ENCODE measurements around the gene EXOC6B. TPM values are rescaled to one million over a fixed set of nuclear protein-coding genes. Genes with fewer than 3 reads are reported as not detected.

EXOC6B gene
- total RNA-seq, 4 donors from 2014 or later, result 14.6 to 49.6 (median 19.3) TPM

- intact Hi-C loops (cut with DNase I; ENCODE audit: low total_unique reads) (no loop called here), in situ Hi-C loops (cut with MboI; ENCODE audit: low sequenced_read_pairs in 4 of 4) (no loop called here)
- TF ChIP-seq CTCF (IDR thresholded peaks at IDR 0.05 in 4 of 5, conservative IDR thresholded peaks at IDR 0.05 in 1 of 5) (no peak), POLR2A (IDR thresholded peaks at IDR 0.05) (no peak)
- Histone ChIP-seq H3K36me3 (no peaks in the 10 kb centered on the region), H3K27me3 (no peaks in the 10 kb centered on the region), H3K4me3 (no peak overlapping the region), H3K9me3 (no peaks in the 10 kb centered on the region), H3K27ac (no peak overlapping the region), H3K4me1 (no peaks in the 10 kb centered on the region)
- ATAC-seq, result no peak
- no peak for DNase-seq
Observed at GRCh38 chr2:72191441-72191840, 634.4 kb downstream of the EXOC6B start.

GRCh38 chr2:72185206-72185605 is 640.6 kb downstream of the EXOC6B start:
- Histone ChIP-seq H3K36me3 (no peaks in the 10 kb centered on the region), H3K9me3 (no peaks in the 10 kb centered on the region), H3K4me3 (no peak overlapping the region), H3K27me3 (no peaks in the 10 kb centered on the region), H3K4me1 (peaks cover 0 to 4% of the 10 kb centered on the region in 2 donors), H3K27ac (no peak overlapping the region)
- intact Hi-C loops (cut with DNase I; ENCODE audit: low total_unique reads), result no loop called here
- no peak for DNase-seq
- TF ChIP-seq POLR2A (IDR thresholded peaks at IDR 0.05) (no peak), CTCF (IDR thresholded peaks at IDR 0.05 in 4 of 5, conservative IDR thresholded peaks at IDR 0.05 in 1 of 5) (no peak)
- in situ Hi-C loops (cut with MboI; ENCODE audit: low sequenced_read_pairs in 4 of 4), result no loop called here
- ATAC-seq, result no peak

- H3K27me3 ChIP-seq, result no peaks in the 10 kb centered on the region
- peaks cover 0 to 4% of the 10 kb centered on the region in 2 donors for H3K4me1 ChIP-seq
- H3K27ac ChIP-seq, result no peak overlapping the region
- peaks cover 0 to 4% of the 10 kb centered on the region in 2 donors for H3K36me3 ChIP-seq
- TF ChIP-seq CTCF (IDR thresholded peaks at IDR 0.05 in 4 of 5, conservative IDR thresholded peaks at IDR 0.05 in 1 of 5) (no peak), POLR2A (IDR thresholded peaks at IDR 0.05) (no peak)
- in situ Hi-C loops (cut with MboI; ENCODE audit: low sequenced_read_pairs in 4 of 4) (no loop called here), intact Hi-C loops (cut with DNase I; ENCODE audit: low total_unique reads) (no loop called here)
- ATAC-seq (no peak), DNase-seq (no peak)
- no peak overlapping the region for H3K4me3 ChIP-seq
- no peaks in the 10 kb centered on the region for H3K9me3 ChIP-seq
Observed at GRCh38 chr2:72183466-72183865, 642.4 kb downstream of the EXOC6B start.

GRCh38 chr2:72183016-72183415 is 642.8 kb downstream of the EXOC6B start:
- in situ Hi-C loops (cut with MboI; ENCODE audit: low sequenced_read_pairs in 4 of 4) (no loop called here), intact Hi-C loops (cut with DNase I; ENCODE audit: low total_unique reads) (no loop called here)
- Histone ChIP-seq H3K27me3 (no peaks in the 10 kb centered on the region), H3K27ac (no peak overlapping the region), H3K4me3 (no peak overlapping the region), H3K4me1 (peaks cover 0 to 4% of the 10 kb centered on the region in 2 donors), H3K36me3 (peaks cover 0 to 9% of the 10 kb centered on the region in 2 donors), H3K9me3 (no peaks in the 10 kb centered on the region)
- no peak for DNase-seq
- ATAC-seq, result no peak
- TF ChIP-seq POLR2A (IDR thresholded peaks at IDR 0.05), result no peak
- no peak for TF ChIP-seq CTCF (IDR thresholded peaks at IDR 0.05 in 4 of 5, conservative IDR thresholded peaks at IDR 0.05 in 1 of 5)

GRCh38 chr2:72182547-72182946 is 643.3 kb downstream of the EXOC6B start:
- DNase-seq (no peak), ATAC-seq (no peak)
- intact Hi-C loops (cut with DNase I; ENCODE audit: low total_unique reads), result no loop called here
- H3K27me3 ChIP-seq, result no peaks in the 10 kb centered on the region
- no peak overlapping the region for H3K4me3 ChIP-seq
- H3K36me3 ChIP-seq, result peaks cover 0 to 13% of the 10 kb centered on the region in 2 donors
- no peak overlapping the region for H3K27ac ChIP-seq
- H3K4me1 ChIP-seq, result peaks cover 0 to 4% of the 10 kb centered on the region in 2 donors
- TF ChIP-seq POLR2A (IDR thresholded peaks at IDR 0.05) (no peak), CTCF (IDR thresholded peaks at IDR 0.05 in 4 of 5, conservative IDR thresholded peaks at IDR 0.05 in 1 of 5) (no peak)
- H3K9me3 ChIP-seq, result no peaks in the 10 kb centered on the region
- in situ Hi-C loops (cut with MboI; ENCODE audit: low sequenced_read_pairs in 4 of 4), result no loop called here

Data from gastrocnemius medialis (tissue), 4 donors.